GM19468 (cell line): ENCODE measurements around the gene SEPTIN7.

ENCODE experiments used
- ATAC-seq: cut with Tn5 transposase; IDR thresholded peaks from one replicate; pipeline ENCODE4 v1.9.1; 2021; ENCODE audit warnings: mild to moderate bottlenecking, moderate library complexity, moderate number of reproducible peaks; ENCODE audit not compliant: unreplicated experiment; ENCODE audit errors: extremely low read depth

The SEPTIN7 gene

GRCh38 chr7:35784332-35784731 lies 16.5 kb upstream of the SEPTIN7 start:
- ATAC-seq = no peak

GRCh38 chr7:35785250-35785649 lies 15.6 kb upstream of the SEPTIN7 start:
- ATAC-seq = no peak

DNA sequence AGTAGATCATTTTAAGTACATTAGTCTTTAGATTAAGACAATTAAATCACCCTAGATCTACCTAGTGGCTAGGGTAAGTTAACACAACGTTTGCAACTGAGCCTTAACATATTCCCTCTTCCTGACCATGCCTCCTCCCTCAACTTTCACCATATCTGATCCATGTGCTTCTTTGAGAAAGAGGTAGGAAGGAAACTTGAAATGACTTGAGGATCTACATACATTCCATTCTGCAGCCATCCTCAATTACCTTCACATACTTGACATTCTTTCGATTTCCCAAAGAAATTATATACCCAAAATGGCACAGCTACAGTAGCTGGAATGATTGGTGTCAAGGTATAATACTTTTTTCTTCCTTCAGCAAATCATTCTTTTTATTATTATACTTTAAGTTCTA lies 12.9 kb upstream of the SEPTIN7 start:
- no peak for ATAC-seq

DNA sequence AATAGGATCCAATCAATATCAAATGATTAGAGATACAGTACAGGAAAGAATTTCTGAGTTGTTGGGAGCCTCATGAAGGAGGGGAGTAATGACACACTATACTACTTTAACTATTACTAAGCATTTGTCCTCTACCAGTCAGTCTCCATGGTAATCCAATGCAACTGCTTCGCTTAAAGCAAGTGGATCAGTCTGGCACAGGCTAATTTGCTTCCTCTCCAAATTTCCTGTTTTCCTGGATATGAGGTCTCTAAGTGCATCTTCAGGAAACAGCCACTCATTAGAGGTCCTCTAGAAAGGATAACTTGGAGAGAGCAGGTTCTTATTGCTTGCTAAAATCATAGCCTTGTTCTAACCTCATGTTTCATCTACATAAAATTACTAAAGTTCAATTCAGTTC lies 8.4 kb upstream of the SEPTIN7 start:
- ATAC-seq = no peak

- ATAC-seq = no peak
These were observed 7.9 kb upstream of the SEPTIN7 start for GRCh38 chr7:35792873-35793489.

- ATAC-seq = no peak
These were observed 3.5 kb upstream of the SEPTIN7 start for GRCh38 chr7:35797311-35797710.

DNA sequence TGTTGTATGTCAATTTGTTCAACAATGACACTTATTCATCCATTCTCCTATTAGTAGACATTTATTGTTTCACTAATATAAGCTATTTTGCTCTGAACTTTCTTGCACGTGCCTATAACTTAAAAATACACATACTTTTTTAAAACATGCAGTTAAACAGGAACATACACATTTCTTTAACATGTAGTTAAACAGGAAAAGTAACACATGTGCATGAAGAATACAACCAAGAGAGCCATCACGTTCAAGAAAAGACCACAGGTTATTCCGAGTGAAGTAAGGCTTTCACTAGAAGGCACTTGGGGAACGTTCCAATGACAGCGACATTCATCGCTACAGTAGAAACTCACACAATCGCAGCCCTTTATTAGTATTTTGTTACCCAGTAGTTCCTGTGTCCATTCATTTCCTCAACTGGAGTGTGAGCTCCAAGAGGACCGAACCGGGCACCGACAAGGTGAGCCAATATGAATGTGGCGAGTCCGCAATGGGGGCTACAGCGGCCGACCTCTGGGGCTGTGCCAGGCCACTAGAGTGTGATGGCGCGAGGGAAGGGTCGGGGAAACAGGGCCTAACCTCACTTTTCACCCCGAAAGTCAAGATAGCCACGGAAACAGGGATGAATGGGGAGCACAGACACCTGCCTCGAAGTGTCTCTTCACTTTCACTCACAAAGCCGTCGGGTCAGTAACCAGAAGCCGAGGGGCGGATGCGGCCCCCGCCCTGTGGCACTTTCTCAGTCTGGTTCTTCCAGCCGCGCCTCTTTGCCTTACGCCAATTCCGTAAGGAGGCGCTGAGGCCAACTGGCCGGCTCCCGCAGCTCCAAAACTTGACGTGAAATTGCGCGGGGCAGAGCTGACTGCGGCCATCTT lies 775 bp upstream of the SEPTIN7 start:
- peak; percentile 29 for ATAC-seq

DNA sequence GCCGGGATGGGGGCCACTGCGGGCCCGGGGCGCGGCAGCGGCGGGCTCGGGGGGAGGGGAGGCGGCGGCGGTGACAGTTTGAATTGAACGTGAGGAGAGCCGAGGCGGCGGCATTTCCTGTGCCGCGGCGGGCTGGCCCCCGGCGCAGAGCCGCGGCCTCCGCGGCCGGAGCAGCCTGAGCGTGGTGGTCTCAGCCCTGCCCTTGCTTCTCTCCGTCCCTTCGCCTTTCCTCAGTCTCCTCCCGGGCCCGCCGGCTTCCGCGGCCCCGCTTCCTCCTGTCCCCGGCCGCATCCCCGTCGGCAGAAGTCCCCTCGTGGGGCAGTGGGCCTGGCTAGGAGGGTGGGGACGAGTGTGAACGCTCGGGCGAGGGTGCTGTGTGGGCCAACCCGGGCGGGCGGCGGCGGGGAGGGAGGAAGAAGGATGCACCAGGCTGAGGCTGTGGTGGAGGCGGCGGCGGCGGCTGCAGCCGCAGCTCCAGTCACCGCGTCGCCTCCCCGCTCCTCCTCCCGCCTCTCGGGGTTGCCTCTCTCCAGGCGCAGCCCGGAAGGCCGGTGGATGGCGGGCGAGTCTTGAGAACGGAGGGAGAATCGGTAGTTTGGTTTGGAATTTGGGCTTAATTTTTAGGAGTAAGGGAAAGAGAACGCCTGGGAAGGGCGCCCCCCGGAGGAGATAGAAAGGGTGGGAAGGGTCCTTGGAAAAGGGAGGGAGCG lies 690 bp downstream of the SEPTIN7 start:
- peak; percentile 9 for ATAC-seq

- ATAC-seq = no peak
These were observed 1.2 kb downstream of the SEPTIN7 start for GRCh38 chr7:35802102-35802466.

DNA sequence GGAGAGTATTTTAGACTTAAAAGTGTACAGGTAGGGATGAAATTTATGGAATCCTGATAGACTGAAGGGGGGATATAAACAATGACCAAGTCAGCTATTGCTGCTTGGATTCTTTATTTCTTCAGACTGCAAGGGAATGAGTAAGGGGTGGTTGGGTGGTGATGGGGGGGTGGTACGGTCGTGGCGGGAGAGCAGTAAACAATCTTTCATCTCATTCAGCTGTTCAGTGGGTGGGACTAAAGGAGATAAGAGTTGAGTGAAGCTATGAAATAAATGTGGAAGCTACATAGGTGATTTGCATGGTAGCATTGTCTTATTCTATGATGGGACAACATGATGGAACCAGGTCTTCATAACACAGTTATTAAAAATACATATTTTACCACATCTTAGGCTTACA lies 1.8 kb downstream of the SEPTIN7 start:
- ATAC-seq = no peak

DNA sequence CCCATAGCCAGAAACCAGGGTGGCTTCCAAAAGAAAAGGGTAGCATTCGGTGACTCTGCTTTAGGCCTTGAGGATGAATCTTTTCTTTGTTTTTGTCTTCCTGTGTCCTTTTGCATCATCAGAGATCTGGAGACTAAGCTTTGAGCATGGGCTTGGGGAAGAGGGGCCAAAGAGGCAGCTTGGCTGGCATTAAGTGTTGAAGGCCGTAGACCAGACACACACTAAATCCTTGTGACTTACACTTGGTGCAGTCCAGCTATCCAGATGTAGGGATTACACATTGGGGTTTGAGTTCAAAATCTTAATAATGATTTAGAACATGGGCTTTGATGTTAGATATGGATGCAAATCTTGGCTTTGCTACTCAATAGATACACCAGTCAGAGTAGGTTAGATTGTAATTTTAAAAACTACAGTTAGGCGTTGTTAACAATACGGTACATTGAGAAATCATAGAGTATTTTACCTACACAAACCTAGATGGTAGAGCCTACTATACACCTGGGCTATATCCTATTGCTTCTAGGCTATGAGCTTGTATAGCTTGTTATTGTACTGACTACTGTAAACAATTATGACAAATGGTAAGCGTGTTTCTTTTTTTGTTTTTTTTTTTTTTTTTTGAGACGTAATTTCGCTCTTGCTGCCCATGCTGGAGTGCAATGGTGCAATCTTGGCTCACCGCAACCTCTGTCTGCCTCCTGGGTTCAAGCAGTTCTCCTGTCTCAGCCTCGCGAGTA lies 3.5 kb downstream of the SEPTIN7 start:
- ATAC-seq = no peak

- no peak for ATAC-seq
These were observed 5.0 kb downstream of the SEPTIN7 start for GRCh38 chr7:35805876-35806275.

DNA sequence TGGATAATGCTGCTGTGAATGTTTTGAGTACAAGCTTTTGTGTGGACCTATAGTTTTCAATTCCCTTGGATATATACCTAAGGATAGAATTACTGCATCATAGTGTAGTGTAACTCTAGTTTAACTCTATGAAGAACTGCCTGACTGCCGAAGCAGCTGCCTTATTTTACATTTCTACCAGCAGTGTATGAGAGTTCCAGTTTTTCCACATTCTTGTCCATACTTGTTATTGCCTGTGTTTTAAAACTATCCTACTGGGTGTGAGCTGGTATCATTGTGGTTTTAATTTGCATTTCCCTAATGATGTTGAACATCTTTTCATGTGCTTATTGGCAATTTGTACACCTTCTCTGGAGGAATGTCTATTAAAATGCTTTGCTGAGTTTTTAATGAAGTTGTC lies 15.7 kb downstream of the SEPTIN7 start:
- ATAC-seq = no peak

- ATAC-seq = no peak
These were observed 16.3 kb downstream of the SEPTIN7 start for GRCh38 chr7:35817181-35817580.

DNA sequence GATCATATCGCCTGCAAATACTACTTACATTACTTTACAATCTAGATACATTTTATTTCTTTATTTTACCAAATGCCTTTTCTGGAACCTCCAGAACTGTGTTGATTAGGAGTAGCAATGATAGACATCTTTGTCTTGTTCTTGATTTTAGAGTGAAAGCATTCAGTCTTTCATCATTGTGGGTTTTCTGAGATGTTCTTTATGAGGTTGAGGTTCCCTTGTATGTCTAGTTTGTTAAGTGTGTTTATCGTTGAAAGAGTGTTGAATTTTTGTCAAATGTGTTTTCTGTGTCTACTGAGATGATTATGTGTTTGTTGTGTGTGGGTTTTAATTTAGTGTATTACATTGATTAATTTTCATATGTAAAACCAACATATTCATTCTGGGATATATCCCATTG lies 17.1 kb downstream of the SEPTIN7 start:
- ATAC-seq = no peak

GRCh38 chr7:35818513-35818912 lies 17.7 kb downstream of the SEPTIN7 start:
- ATAC-seq = no peak

DNA sequence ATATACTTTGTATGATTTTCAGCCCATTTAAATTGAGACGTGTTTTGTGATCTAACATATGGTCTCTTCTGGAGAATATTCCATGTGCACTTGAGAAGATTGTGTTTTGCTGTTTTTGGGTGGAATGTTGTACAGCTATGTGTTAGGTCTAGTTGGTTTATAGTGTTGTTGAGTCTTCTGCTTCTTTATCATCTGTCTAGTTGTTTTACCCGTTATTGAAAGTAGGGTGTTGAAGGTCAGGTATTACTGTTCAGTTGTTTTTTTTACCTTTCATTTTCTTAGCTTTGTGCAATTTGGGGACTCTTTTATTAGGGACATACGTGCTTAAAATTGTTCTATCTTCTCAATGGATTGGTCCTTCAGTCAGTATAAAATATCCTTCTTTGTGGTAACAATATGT lies 18.5 kb downstream of the SEPTIN7 start:
- ATAC-seq = no peak

- ATAC-seq = no peak
These were observed 19.3 kb downstream of the SEPTIN7 start for GRCh38 chr7:35819954-35820703.

- no peak for ATAC-seq
These were observed 20.0 kb downstream of the SEPTIN7 start for GRCh38 chr7:35820858-35821257.

- no peak for ATAC-seq
These were observed 22.6 kb downstream of the SEPTIN7 start for GRCh38 chr7:35823440-35823839.
